Transverse colon (tissue), 4 donors: ENCODE measurements around the gene TTC28. TPM values are rescaled to one million over a fixed set of nuclear protein-coding genes. Genes with fewer than 3 reads are reported as not detected.

ENCODE experiments used
- DNase-seq: peaks from one replicate; pipeline ENCODE4 v3.0.0-alpha.2; 2019
- H3K27ac ChIP-seq, 4 donors: fragments of 200-600 bp; sonication (generic); 2 replicates each; pipeline ENCODE4 v1.5.1; 2016 to 2018; ENCODE audit warnings: inconsistent platforms in 4 of 4
- H3K27me3 ChIP-seq: fragments of 200-600 bp; sonication (generic); 2 replicates; pipeline ENCODE4 v1.5.1; 2017; ENCODE audit warnings: inconsistent platforms
- H3K36me3 ChIP-seq, 4 donors: fragments of 200-600 bp; sonication (generic); 2 replicates each; pipeline ENCODE4 v1.5.1; 2017 to 2019; ENCODE audit warnings: inconsistent platforms in 4 of 4
- H3K4me1 ChIP-seq, 4 donors: fragments of 200-600 bp; sonication (generic); 2 replicates each; pipeline ENCODE4 v1.5.1; 2017 to 2020; ENCODE audit warnings: inconsistent platforms in 4 of 4
- H3K4me3 ChIP-seq, 4 donors: fragments of 200-600 bp; sonication (generic); 1 replicate in 1 of 4; 2 replicates in 3 of 4; pipeline versions ENCODE4 v1.5.1 to v1.6.1; 2017 to 2019; ENCODE audit warnings: inconsistent platforms in 4 of 4
- H3K9me3 ChIP-seq, 2 donors: fragments of 200-600 bp; sonication (generic); 2 replicates each; pipeline ENCODE4 v1.5.1; 2017 to 2019; ENCODE audit warnings: inconsistent platforms in 2 of 2
- CTCF ChIP-seq, 5 experiments: fragments of 200-600 bp in 3 of 5; fragments of 450-650 bp in 2 of 5; sonication (generic) in 3 of 5; IDR thresholded peaks; 1 replicate in 2 of 5; 2 replicates in 3 of 5; pipeline ENCODE4 v1.5.1; 2016 to 2017; ENCODE audit warnings: antibody characterized with exemption in 5 of 5, inconsistent platforms in 3 of 5, mild to moderate bottlenecking in 2 of 5, moderate library complexity in 1 of 5
- EP300 ChIP-seq: sonication (generic); formaldehyde crosslinking; IDR thresholded peaks from one replicate; pipeline ENCODE4 v1.6.1; 2017; ENCODE audit warnings: antibody characterized with exemption, low read depth
- POLR2A ChIP-seq: fragments of 450-650 bp; IDR thresholded peaks from one replicate; pipeline ENCODE4 v1.6.1; 2016; ENCODE audit warnings: antibody characterized with exemption, mild to moderate bottlenecking, moderate library complexity
- POLR2AphosphoS5 ChIP-seq, 3 donors: sonication (generic); formaldehyde crosslinking; IDR thresholded peaks; one replicate each; pipeline ENCODE4 v1.6.1; 2016; ENCODE audit warnings: antibody characterized with exemption in 3 of 3
- WGBS, 2 donors: methylation state at CpG; one replicate each; pipeline ENCODE4 v1.1.5; 2018; ENCODE audit warnings: low coverage in 1 of 2; 5-methylcytosine and 5-hydroxymethylcytosine counted together
- in situ Hi-C, 4 donors: fragments of 200-750 bp; cut with MboI; loops; one replicate each; pipeline versions ENCODE4 v1.15.0 to v1.15.1; 2017; ENCODE audit warnings: low sequenced_read_pairs in 3 of 4, low pct_ligation_motif_present in 1 of 4, low pct_unique_long_range_greater_than_20kb in 1 of 4
- intact Hi-C: fragments of 100-400 bp; cut with DNase I; formaldehyde crosslinking; loops from one replicate; pipeline ENCODE4 v1.15.1; 2023; ENCODE audit warnings: low total_unique reads
- total RNA-seq, 4 donors: library from RNA; depleted of rRNA; stranded (reverse); fragments of >200 nt; gene quantifications; one replicate each; pipeline ENCODE4 v1.1.0, GENCODE V29; 2016

TTC28 gene
- total RNA-seq, 4 donors from 2014 or later, result 7.6 to 84.2 (median 12.4) TPM

GRCh38 chr22:28413612-28414399, 265.8 kb downstream of the TTC28 start:
- DNase-seq, result no peak
- intact Hi-C loops, result no loop called here
- H3K36me3 ChIP-seq, result no peaks in the 10 kb centered on the region
- H3K4me3 ChIP-seq, result no peak overlapping the region
- WGBS, 2 donors, result 47 to 53% methylated on average over 2 of the region's 2 CpGs
- H3K27ac ChIP-seq, result no peak overlapping the region
- TF ChIP-seq EP300 (no peak), POLR2A (no peak), POLR2AphosphoS5 (IDR thresholded peaks at IDR 0.05) (no peak), CTCF (IDR thresholded peaks at IDR 0.05) (no peak)
- no peaks in the 10 kb centered on the region for H3K9me3 ChIP-seq
- in situ Hi-C loops, result no loop called here
- H3K27me3 ChIP-seq, result no peaks in the 10 kb centered on the region
- peaks cover 0 to 11% (median 0%) of the 10 kb centered on the region in 4 donors for H3K4me1 ChIP-seq

- 87% methylated on average over 2 of the region's 2 CpGs; no CpG with 5 or more reads in 1 of the 2 donors for WGBS, 2 donors
- in situ Hi-C loops, result no loop called here
Measured at GRCh38 chr22:28412109-28412508, 267.5 kb downstream of the TTC28 start.

GRCh38 chr22:28411125-28411524, 268.5 kb downstream of the TTC28 start:
- Histone ChIP-seq H3K27ac (no peak overlapping the region), H3K4me3 (no peak overlapping the region), H3K4me1 (peaks cover 0 to 11% (median 0%) of the 10 kb centered on the region in 4 donors), H3K9me3 (no peaks in the 10 kb centered on the region), H3K36me3 (no peaks in the 10 kb centered on the region), H3K27me3 (no peaks in the 10 kb centered on the region)
- no peak for TF ChIP-seq EP300
- TF ChIP-seq CTCF (IDR thresholded peaks at IDR 0.05), result no peak
- TF ChIP-seq POLR2A, result no peak
- no peak for TF ChIP-seq POLR2AphosphoS5 (IDR thresholded peaks at IDR 0.05)
- intact Hi-C loops (no loop called here), in situ Hi-C loops (no loop called here)
- no peak for DNase-seq
- WGBS, 2 donors, result 81 to 84% methylated on average over 4 of the region's 4 CpGs

More at GRCh38 chr22:28412109-28412508, 267.5 kb downstream of the TTC28 start:
- intact Hi-C loops, result no loop called here
- no peak for TF ChIP-seq EP300
- no peak for TF ChIP-seq POLR2A
- TF ChIP-seq POLR2AphosphoS5 (IDR thresholded peaks at IDR 0.05), result no peak
- TF ChIP-seq CTCF (IDR thresholded peaks at IDR 0.05), result no peak
- Histone ChIP-seq H3K4me3 (no peak overlapping the region), H3K9me3 (no peaks in the 10 kb centered on the region), H3K27ac (no peak overlapping the region), H3K4me1 (peaks cover 0 to 11% (median 0%) of the 10 kb centered on the region in 4 donors), H3K27me3 (no peaks in the 10 kb centered on the region), H3K36me3 (no peaks in the 10 kb centered on the region)
- DNase-seq, result no peak

- TF ChIP-seq EP300 (no peak), POLR2A (no peak), CTCF (IDR thresholded peaks at IDR 0.05) (no peak), POLR2AphosphoS5 (IDR thresholded peaks at IDR 0.05) (no peak)
- DNase-seq, result no peak
Measured at GRCh38 chr22:28410050-28410816, 269.4 kb downstream of the TTC28 start.

More at GRCh38 chr22:28410050-28410816, 269.4 kb downstream of the TTC28 start:
- peaks cover 0 to 11% (median 0%) of the 10 kb centered on the region in 4 donors for H3K4me1 ChIP-seq
- H3K4me3 ChIP-seq, result no peak overlapping the region
- intact Hi-C loops, result no loop called here
- no peaks in the 10 kb centered on the region for H3K9me3 ChIP-seq
- no peaks in the 10 kb centered on the region for H3K36me3 ChIP-seq
- no peaks in the 10 kb centered on the region for H3K27me3 ChIP-seq
- in situ Hi-C loops, result no loop called here
- 13 to 68% methylated on average over 1 to 3 of the region's 3 CpGs for WGBS, 2 donors
- H3K27ac ChIP-seq, result no peak overlapping the region
